DND-41 (cell line): ENCODE data around the gene DYNLT1.

Source experiments
- ATAC-seq: fragments of 200-7000 bp; cut with Tn5 transposase; 3 replicates; pipeline ENCODE4 v1.9.1; 2021; ENCODE audit warnings: low read depth; ENCODE audit not compliant: insufficient read depth
- DNase-seq: peaks from one replicate; pipeline ENCODE4 v3.0.0-alpha.2; 2020
- H2AFZ ChIP-seq: 2 replicates; pipeline ENCODE4 v1.6.0; 2012; ENCODE audit warnings: low read depth, low read length
- H3K27ac ChIP-seq: 2 replicates; pipeline ENCODE4 v1.5.1; 2012; ENCODE audit warnings: low read length, inconsistent platforms
- H3K27me3 ChIP-seq: fragments of 200-600 bp; sonication (generic); 2 replicates; pipeline ENCODE4 v1.6.0; 2012; ENCODE audit warnings: low read length, mild to moderate bottlenecking, inconsistent platforms; ENCODE audit not compliant: insufficient read depth, poor library complexity
- H3K36me3 ChIP-seq: 2 replicates; pipeline ENCODE4 v1.5.1; 2012; ENCODE audit warnings: low read length, inconsistent platforms; ENCODE audit not compliant: insufficient read depth
- H3K4me1 ChIP-seq: 2 replicates; pipeline ENCODE4 v1.5.1; 2012; ENCODE audit warnings: mild to moderate bottlenecking, low read length; ENCODE audit not compliant: insufficient read depth
- H3K4me2 ChIP-seq: 2 replicates; pipeline ENCODE4 v1.6.0; 2012; ENCODE audit warnings: mild to moderate bottlenecking, moderate library complexity, low read length, inconsistent platforms; ENCODE audit not compliant: insufficient read depth
- H3K4me3 ChIP-seq, 2 experiments: fragments of 200-600 bp in 1 of 2; shearing (Covaris generic) in 1 of 2; 2 replicates each; pipeline ENCODE4 v1.5.1; 2012 to 2016; ENCODE audit warnings: inconsistent platforms in 2 of 2, low read length in 2 of 2, mild to moderate bottlenecking in 2 of 2, low read depth in 1 of 2, moderate library complexity in 1 of 2
- H3K79me2 ChIP-seq: 2 replicates; pipeline ENCODE4 v1.6.0; 2012; ENCODE audit warnings: low read length, inconsistent platforms; ENCODE audit not compliant: insufficient read depth
- H3K9ac ChIP-seq: 2 replicates; pipeline ENCODE4 v1.6.0; 2012; ENCODE audit warnings: low read depth, mild to moderate bottlenecking, inconsistent platforms, low read length, moderate library complexity
- H3K9me3 ChIP-seq: 2 replicates; pipeline ENCODE4 v1.5.1; 2012; ENCODE audit warnings: low read length, moderate library complexity, mild to moderate bottlenecking, inconsistent platforms; ENCODE audit not compliant: insufficient read depth, severe bottlenecking
- H4K20me1 ChIP-seq: 2 replicates; pipeline ENCODE4 v1.6.0; 2012; ENCODE audit warnings: low read length; ENCODE audit not compliant: insufficient read depth
- EZH2 ChIP-seq: IDR thresholded peaks from 3 replicates; pipeline ENCODE4 v1.6.1; 2012; ENCODE audit warnings: borderline replicate concordance, low read depth, mild to moderate bottlenecking, moderate library complexity, low read length, inconsistent platforms; ENCODE audit not compliant: severe bottlenecking
- TF ChIP-seq, protein P1 (sequence below): IDR thresholded peaks from 2 replicates; pipeline ENCODE4 v1.5.1; 2012; ENCODE audit warnings: borderline replicate concordance, low read length, moderate library complexity, mild to moderate bottlenecking; ENCODE audit not compliant: poor library complexity, severe bottlenecking; ENCODE audit errors: extremely low read depth

The DYNLT1 gene

DNA sequence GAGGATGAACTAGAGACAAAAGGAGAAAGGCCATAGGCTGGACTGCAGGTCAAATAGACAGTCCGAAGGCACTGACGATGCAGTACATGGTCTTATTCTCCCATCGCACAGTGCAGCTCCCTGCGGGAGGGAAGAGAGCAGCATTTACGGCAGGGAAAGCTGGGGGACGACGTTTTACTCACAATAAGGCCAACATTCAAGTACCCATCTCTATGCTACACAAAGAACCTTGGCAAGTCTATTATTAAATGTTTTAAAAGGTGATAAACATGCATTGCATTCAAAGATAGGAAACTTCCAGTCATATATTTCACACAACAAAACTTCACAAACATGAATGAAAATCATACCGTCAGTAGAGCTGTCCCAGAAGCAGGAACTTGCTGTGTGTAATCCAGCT, 7.8 kb downstream of the DYNLT1 start:
- Histone ChIP-seq H3K27ac (no peak overlapping the region), H3K4me2 (no peak overlapping the region), H3K79me2 (peaks cover 13% of the 10 kb centered on the region), H3K27me3 (no peaks in the 10 kb centered on the region), H3K9me3 (no peaks in the 10 kb centered on the region), H2AFZ (no peak overlapping the region), H3K4me3 (no peak overlapping the region), H4K20me1 (peaks cover 23% of the 10 kb centered on the region), H3K4me1 (peaks cover 7% of the 10 kb centered on the region), H3K36me3 (peaks cover 51% of the 10 kb centered on the region), H3K9ac (no peak overlapping the region)
- no peak for ATAC-seq
- TF ChIP-seq EZH2, result no peak
- TF ChIP-seq, protein P1, sequence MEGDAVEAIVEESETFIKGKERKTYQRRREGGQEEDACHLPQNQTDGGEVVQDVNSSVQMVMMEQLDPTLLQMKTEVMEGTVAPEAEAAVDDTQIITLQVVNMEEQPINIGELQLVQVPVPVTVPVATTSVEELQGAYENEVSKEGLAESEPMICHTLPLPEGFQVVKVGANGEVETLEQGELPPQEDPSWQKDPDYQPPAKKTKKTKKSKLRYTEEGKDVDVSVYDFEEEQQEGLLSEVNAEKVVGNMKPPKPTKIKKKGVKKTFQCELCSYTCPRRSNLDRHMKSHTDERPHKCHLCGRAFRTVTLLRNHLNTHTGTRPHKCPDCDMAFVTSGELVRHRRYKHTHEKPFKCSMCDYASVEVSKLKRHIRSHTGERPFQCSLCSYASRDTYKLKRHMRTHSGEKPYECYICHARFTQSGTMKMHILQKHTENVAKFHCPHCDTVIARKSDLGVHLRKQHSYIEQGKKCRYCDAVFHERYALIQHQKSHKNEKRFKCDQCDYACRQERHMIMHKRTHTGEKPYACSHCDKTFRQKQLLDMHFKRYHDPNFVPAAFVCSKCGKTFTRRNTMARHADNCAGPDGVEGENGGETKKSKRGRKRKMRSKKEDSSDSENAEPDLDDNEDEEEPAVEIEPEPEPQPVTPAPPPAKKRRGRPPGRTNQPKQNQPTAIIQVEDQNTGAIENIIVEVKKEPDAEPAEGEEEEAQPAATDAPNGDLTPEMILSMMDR, result no peak
- DNase-seq, result no peak

DNA sequence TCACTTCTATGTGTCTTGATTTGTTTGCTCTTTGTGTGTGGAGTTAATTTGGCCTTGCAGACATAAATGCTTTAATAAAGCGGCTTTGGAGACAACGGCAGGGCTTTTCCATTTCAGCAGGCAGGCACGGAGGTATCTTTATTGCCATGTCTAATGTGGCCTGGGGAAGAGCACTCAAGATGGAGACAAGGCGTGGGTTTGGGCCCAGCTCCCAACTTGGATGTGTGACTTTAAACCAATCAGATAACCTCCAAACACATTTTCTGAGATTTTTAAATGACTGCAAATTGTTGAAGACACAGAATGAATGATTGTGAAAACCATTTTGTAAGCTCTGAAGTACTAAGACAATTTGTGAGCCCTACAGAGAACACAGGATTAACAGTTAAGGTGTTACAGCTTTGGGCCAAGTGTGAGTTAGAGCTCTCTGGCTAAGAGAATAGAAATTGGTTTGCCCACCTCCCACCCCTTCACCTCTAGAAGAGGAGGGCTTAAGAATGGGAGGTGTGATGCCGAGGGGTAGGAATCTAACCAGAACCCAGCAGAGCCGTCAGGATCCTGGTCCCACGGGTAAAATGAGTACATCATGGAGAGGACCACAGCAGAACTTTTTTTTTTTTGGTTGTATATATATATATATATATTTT, 9.0 kb downstream of the DYNLT1 start:
- Histone ChIP-seq H2AFZ (no peak overlapping the region), H3K79me2 (peaks cover 4% of the 10 kb centered on the region), H3K27ac (no peak overlapping the region), H4K20me1 (peaks cover 24% of the 10 kb centered on the region), H3K4me3 (no peak overlapping the region), H3K27me3 (no peaks in the 10 kb centered on the region), H3K4me2 (no peak overlapping the region), H3K9me3 (no peaks in the 10 kb centered on the region), H3K36me3 (peaks cover 59% of the 10 kb centered on the region), H3K9ac (no peak overlapping the region), H3K4me1 (peaks cover 4% of the 10 kb centered on the region; the same call in 1 of the 2 replicates)
- no peak for ATAC-seq
- no peak for TF ChIP-seq EZH2
- TF ChIP-seq, protein P1, result no peak
- DNase-seq, result no peak

DNA sequence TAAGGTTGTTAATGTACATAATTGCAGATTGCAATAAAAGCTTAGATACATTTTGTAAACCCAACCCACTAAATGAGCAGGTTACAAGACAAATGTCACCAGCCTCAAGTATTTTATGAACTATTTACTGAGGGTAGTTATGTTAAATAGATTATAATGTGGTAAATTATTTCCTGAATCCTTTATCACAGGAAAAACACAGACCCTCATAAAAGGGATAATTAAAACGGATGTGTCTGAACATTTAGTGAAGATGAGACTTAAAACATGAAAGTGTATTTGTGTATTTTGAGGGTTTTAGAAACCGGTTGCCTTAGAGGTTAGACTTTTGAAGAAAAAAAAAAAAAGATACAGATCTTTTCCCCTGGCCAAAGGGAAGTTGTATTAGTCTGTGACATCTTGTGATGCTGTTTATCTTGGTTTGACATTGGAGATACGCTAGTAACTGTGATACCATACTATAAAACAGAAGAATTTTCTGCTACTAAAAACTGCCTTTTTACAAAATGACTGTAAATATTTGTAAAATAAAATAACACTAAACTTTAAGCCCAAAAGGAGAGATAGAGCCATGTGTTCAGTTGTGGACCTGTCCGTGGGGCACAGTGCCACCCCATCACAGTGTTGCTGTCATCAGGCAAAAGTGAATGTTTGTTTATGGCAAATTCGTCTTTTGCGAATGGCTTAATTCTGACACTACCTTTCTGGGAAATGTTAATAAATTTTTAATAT, 9.7 kb downstream of the DYNLT1 start:
- H2AFZ ChIP-seq, result no peak overlapping the region
- H3K4me3 ChIP-seq, result no peak overlapping the region
- no peak overlapping the region for H3K4me2 ChIP-seq
- no peak for DNase-seq
- no peaks in the 10 kb centered on the region; the same call in 1 of the 2 replicates for H3K79me2 ChIP-seq
- H3K27ac ChIP-seq, result no peak overlapping the region
- TF ChIP-seq, protein P1, result no peak
- no peak for TF ChIP-seq EZH2
- H3K9ac ChIP-seq, result no peak overlapping the region
- H3K36me3 ChIP-seq, result peaks cover 59% of the 10 kb centered on the region
- H3K27me3 ChIP-seq, result no peaks in the 10 kb centered on the region
- no peaks in the 10 kb centered on the region for H3K4me1 ChIP-seq
- H3K9me3 ChIP-seq, result no peaks in the 10 kb centered on the region
- no peak for ATAC-seq
- peaks cover 21% of the 10 kb centered on the region for H4K20me1 ChIP-seq
